Hepatocyte (in vitro differentiated cells): ENCODE measurements around the gene AP2A2. TPM values are rescaled to one million over a fixed set of nuclear protein-coding genes. Genes with fewer than 3 reads are reported as not detected.

Source experiments
- DNase-seq: peaks from one replicate; pipeline ENCODE4 v3.0.0-alpha.2; 2016; ENCODE audit warnings: low spot score
- H2AFZ ChIP-seq: fragments of 200-600 bp; sonication (generic); 2 replicates; pipeline ENCODE4 v1.6.0; 2016; ENCODE audit warnings: antibody characterized with exemption, mild to moderate bottlenecking
- H3K27ac ChIP-seq: fragments of 200-600 bp; sonication (generic); 2 replicates; pipeline ENCODE4 v1.5.1; 2016; ENCODE audit warnings: mild to moderate bottlenecking
- H3K27me3 ChIP-seq: fragments of 200-600 bp; sonication (generic); 2 replicates; pipeline ENCODE4 v1.6.1; 2016
- H3K36me3 ChIP-seq: fragments of 200-600 bp; sonication (generic); replicated peaks from 2 replicates; pipeline ENCODE4 v1.5.1; 2016; ENCODE audit warnings: low read depth; ENCODE audit not compliant: insufficient read depth
- H3K4me1 ChIP-seq: fragments of 200-600 bp; sonication (generic); 2 replicates; pipeline ENCODE4 v1.5.1; 2016; ENCODE audit warnings: mild to moderate bottlenecking, moderate library complexity; ENCODE audit not compliant: insufficient read depth
- H3K4me2 ChIP-seq: fragments of 200-600 bp; sonication (generic); 2 replicates; pipeline ENCODE4 v1.6.0; 2016
- H3K4me3 ChIP-seq: fragments of 200-600 bp; sonication (generic); 2 replicates; pipeline ENCODE4 v1.5.1; 2016; ENCODE audit warnings: mild to moderate bottlenecking
- H3K79me2 ChIP-seq: fragments of 200-600 bp; sonication (generic); 2 replicates; pipeline ENCODE4 v1.6.0; 2017; ENCODE audit warnings: mild to moderate bottlenecking
- H3K9me2 ChIP-seq: fragments of 200-600 bp; sonication (generic); replicated peaks from 2 replicates; pipeline ENCODE4 v1.6.0; 2017; ENCODE audit warnings: mild to moderate bottlenecking; ENCODE audit not compliant: insufficient read depth
- H3K9me3 ChIP-seq: fragments of 200-600 bp; sonication (generic); 2 replicates; pipeline ENCODE4 v1.5.1; 2016; ENCODE audit warnings: low read depth, mild to moderate bottlenecking
- H4K20me1 ChIP-seq: fragments of 200-600 bp; sonication (generic); 2 replicates; pipeline ENCODE4 v1.6.0; 2016; ENCODE audit warnings: mild to moderate bottlenecking; ENCODE audit not compliant: insufficient read depth, poor library complexity, severe bottlenecking
- EZH2 ChIP-seq: fragments of 200-600 bp; sonication (generic); IDR thresholded peaks from 2 replicates; pipeline ENCODE4 v1.6.1; 2016; ENCODE audit warnings: antibody characterized with exemption, mild to moderate bottlenecking, borderline replicate concordance
- EZH2phosphoT487 ChIP-seq: fragments of 200-600 bp; sonication (generic); IDR thresholded peaks from one replicate; pipeline ENCODE4 v1.6.1; 2018; ENCODE audit warnings: antibody characterized with exemption, mild to moderate bottlenecking, low read depth, moderate library complexity; ENCODE audit not compliant: unreplicated experiment, severe bottlenecking
- WGBS: methylation state at CpG from one replicate; pipeline ENCODE4 v1.1.6; 2016; ENCODE audit warnings: low lambda C conversion rate; ENCODE audit errors: missing lambda C conversion rate; 5-methylcytosine and 5-hydroxymethylcytosine counted together
- polyA plus RNA-seq: library from polyadenylated mRNA; unstranded; fragments of >200 nt; fragmentation: Nextera tagmentation; extraction: Ambion mirVana; gene quantifications from 2 replicates; pipeline ENCODE4 v1.2.1, GENCODE V29; 2016
- total RNA-seq: library from RNA; depleted of rRNA; stranded (reverse); fragments of >200 nt; gene quantifications from 2 replicates; pipeline ENCODE4 v1.2.3, GENCODE V29; 2014
- TF ChIP-seq, protein P1 (sequence below): fragments of 200-600 bp; sonication (generic); IDR thresholded peaks from 2 replicates; pipeline ENCODE4 v1.5.1; 2016; ENCODE audit warnings: antibody characterized with exemption, mild to moderate bottlenecking; ENCODE audit not compliant: poor library complexity

The AP2A2 gene
- total and polyA plus RNA-seq, 2 experiments from 2014 or later, result 49.7 to 68.0 TPM

DNA sequence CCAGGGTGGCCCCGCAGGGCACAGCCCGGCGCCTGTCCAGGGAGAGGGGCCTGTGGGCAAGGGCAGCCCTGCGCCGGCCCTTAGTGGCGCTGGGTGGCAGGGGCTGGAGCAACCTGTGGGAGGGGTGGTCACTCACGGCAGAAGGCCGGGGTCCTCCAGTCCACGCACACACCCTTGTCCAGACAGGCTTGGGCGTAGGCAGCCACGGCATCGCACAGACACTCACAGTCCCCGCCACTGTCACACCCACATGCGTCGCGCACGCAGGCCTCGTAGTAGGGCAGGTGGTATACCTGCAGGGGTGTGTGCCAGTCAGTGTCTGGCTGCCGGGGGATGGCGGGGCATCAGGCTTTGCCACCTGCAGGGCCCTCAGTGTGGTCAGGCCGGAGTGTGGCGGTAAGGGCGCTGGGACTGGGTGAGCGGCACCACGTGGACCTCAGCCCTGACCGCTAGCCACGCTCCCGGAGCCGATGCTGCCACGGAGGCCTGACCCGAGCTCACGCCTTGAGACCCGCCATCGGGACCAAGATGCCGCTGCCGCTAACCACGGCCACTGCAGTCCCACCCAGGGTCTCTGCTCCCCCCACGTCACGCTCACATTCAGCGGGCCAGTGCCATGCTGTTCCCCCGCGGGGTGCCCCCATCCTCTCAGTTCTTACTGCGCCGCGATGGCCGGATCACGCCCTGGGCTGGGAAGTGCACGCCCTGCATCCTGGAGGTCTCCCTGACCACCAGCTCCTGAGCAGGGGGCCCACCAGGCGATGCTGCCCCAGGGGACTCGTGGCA, 98.3 kb downstream of the AP2A2 start:
- WGBS, result 98% methylated on average over 46 of the region's 50 CpGs
- no peaks in the 10 kb centered on the region for H3K4me1 ChIP-seq
- no peak overlapping the region for H3K4me3 ChIP-seq
- TF ChIP-seq EZH2 (no peak), EZH2phosphoT487 (no peak)
- TF ChIP-seq, protein P1, sequence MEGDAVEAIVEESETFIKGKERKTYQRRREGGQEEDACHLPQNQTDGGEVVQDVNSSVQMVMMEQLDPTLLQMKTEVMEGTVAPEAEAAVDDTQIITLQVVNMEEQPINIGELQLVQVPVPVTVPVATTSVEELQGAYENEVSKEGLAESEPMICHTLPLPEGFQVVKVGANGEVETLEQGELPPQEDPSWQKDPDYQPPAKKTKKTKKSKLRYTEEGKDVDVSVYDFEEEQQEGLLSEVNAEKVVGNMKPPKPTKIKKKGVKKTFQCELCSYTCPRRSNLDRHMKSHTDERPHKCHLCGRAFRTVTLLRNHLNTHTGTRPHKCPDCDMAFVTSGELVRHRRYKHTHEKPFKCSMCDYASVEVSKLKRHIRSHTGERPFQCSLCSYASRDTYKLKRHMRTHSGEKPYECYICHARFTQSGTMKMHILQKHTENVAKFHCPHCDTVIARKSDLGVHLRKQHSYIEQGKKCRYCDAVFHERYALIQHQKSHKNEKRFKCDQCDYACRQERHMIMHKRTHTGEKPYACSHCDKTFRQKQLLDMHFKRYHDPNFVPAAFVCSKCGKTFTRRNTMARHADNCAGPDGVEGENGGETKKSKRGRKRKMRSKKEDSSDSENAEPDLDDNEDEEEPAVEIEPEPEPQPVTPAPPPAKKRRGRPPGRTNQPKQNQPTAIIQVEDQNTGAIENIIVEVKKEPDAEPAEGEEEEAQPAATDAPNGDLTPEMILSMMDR, result no peak
- no peaks in the 10 kb centered on the region for H3K9me3 ChIP-seq
- H3K36me3 ChIP-seq, result no peaks in the 10 kb centered on the region
- no peaks in the 10 kb centered on the region for H3K9me2 ChIP-seq
- no peaks in the 10 kb centered on the region for H4K20me1 ChIP-seq
- no peak overlapping the region for H3K4me2 ChIP-seq
- no peaks in the 10 kb centered on the region for H3K79me2 ChIP-seq
- H3K27ac ChIP-seq, result no peak overlapping the region
- no peak for DNase-seq
- no peaks in the 10 kb centered on the region for H3K27me3 ChIP-seq
- H2AFZ ChIP-seq, result no peak overlapping the region

DNA sequence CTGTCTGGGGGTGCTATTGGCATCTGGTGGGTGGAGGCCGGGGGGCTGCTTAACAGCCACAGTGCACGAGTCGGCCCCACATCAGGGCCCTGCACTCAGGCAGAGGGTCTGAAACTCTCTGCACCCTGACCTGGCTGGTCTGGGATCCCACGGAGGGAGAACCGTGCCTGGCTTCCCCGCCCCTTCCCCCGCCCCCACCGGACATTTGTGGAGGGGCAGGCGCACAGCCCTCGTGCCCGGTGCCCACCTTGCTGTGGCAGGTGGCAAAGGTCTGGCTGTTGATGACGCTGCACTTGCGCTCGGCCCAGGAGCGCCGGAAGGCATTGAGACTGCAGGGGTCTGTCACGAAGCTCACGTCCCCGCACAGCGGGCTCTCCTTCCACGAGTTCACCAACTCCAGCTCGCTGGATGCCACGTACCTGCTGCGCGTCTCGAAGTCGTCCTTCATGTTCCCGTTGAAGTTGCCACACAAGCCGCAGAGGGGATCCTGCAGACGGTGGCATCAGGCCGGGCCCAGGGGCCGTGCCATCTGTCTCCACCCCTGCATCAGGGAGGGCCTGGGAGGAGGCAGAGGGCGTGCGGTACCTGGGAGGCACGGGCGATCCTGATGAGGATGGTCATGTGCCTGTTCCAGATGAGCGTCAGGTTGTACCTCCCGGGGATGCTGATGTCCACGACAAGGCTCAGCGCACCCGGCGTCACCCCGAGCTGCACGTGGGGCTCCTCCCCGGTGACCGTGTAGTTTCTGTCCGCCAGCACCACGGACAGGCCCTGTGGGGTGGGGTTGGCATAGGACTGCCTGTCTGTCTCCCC, 99.1 kb downstream of the AP2A2 start:
- WGBS, result 95% methylated on average over 39 of the region's 48 CpGs

GRCh38 chr11:1025410-1026162, 99.9 kb downstream of the AP2A2 start:
- H3K4me3 ChIP-seq, result no peak overlapping the region
- no peaks in the 10 kb centered on the region for H3K4me1 ChIP-seq
- WGBS, result 89% methylated on average over 35 of the region's 35 CpGs
- no peaks in the 10 kb centered on the region for H3K9me3 ChIP-seq
- no peaks in the 10 kb centered on the region for H3K36me3 ChIP-seq
- no peak overlapping the region for H3K4me2 ChIP-seq
- H4K20me1 ChIP-seq, result no peaks in the 10 kb centered on the region
- no peaks in the 10 kb centered on the region for H3K9me2 ChIP-seq
- H2AFZ ChIP-seq, result no peak overlapping the region
- no peak overlapping the region for H3K27ac ChIP-seq
- no peaks in the 10 kb centered on the region for H3K79me2 ChIP-seq
- DNase-seq, result no peak
- TF ChIP-seq EZH2phosphoT487, result no peak
- TF ChIP-seq, protein P1, result no peak
- no peak for TF ChIP-seq EZH2
- no peaks in the 10 kb centered on the region for H3K27me3 ChIP-seq

More for the DNA sequence above, 99.1 kb downstream of the AP2A2 start:
- no peak overlapping the region for H2AFZ ChIP-seq
- DNase-seq, result no peak
- H3K4me2 ChIP-seq, result no peak overlapping the region
- no peak overlapping the region for H3K4me3 ChIP-seq
- H4K20me1 ChIP-seq, result no peaks in the 10 kb centered on the region
- no peak for TF ChIP-seq EZH2phosphoT487
- no peak for TF ChIP-seq EZH2
- TF ChIP-seq, protein P1, result no peak
- H3K36me3 ChIP-seq, result no peaks in the 10 kb centered on the region
- no peaks in the 10 kb centered on the region for H3K4me1 ChIP-seq
- no peaks in the 10 kb centered on the region for H3K9me3 ChIP-seq
- no peak overlapping the region for H3K27ac ChIP-seq
- no peaks in the 10 kb centered on the region for H3K27me3 ChIP-seq
- no peaks in the 10 kb centered on the region for H3K79me2 ChIP-seq
- H3K9me2 ChIP-seq, result no peaks in the 10 kb centered on the region
